ENCODE results near the gene VWA5B1.
"Not testable (repeated sequence)": the region's sequence is repeated elsewhere in the genome, so short reads cannot be mapped to it uniquely, and the experiment has no call there.

Gene VWA5B1, protein sequence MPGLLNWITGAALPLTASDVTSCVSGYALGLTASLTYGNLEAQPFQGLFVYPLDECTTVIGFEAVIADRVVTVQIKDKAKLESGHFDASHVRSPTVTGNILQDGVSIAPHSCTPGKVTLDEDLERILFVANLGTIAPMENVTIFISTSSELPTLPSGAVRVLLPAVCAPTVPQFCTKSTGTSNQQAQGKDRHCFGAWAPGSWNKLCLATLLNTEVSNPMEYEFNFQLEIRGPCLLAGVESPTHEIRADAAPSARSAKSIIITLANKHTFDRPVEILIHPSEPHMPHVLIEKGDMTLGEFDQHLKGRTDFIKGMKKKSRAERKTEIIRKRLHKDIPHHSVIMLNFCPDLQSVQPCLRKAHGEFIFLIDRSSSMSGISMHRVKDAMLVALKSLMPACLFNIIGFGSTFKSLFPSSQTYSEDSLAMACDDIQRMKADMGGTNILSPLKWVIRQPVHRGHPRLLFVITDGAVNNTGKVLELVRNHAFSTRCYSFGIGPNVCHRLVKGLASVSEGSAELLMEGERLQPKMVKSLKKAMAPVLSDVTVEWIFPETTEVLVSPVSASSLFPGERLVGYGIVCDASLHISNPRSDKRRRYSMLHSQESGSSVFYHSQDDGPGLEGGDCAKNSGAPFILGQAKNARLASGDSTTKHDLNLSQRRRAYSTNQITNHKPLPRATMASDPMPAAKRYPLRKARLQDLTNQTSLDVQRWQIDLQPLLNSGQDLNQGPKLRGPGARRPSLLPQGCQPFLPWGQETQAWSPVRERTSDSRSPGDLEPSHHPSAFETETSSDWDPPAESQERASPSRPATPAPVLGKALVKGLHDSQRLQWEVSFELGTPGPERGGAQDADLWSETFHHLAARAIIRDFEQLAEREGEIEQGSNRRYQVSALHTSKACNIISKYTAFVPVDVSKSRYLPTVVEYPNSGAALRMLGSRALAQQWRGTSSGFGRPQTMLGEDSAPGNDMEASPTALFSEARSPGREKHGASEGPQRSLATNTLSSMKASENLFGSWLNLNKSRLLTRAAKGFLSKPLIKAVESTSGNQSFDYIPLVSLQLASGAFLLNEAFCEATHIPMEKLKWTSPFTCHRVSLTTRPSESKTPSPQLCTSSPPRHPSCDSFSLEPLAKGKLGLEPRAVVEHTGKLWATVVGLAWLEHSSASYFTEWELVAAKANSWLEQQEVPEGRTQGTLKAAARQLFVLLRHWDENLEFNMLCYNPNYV

DNA sequence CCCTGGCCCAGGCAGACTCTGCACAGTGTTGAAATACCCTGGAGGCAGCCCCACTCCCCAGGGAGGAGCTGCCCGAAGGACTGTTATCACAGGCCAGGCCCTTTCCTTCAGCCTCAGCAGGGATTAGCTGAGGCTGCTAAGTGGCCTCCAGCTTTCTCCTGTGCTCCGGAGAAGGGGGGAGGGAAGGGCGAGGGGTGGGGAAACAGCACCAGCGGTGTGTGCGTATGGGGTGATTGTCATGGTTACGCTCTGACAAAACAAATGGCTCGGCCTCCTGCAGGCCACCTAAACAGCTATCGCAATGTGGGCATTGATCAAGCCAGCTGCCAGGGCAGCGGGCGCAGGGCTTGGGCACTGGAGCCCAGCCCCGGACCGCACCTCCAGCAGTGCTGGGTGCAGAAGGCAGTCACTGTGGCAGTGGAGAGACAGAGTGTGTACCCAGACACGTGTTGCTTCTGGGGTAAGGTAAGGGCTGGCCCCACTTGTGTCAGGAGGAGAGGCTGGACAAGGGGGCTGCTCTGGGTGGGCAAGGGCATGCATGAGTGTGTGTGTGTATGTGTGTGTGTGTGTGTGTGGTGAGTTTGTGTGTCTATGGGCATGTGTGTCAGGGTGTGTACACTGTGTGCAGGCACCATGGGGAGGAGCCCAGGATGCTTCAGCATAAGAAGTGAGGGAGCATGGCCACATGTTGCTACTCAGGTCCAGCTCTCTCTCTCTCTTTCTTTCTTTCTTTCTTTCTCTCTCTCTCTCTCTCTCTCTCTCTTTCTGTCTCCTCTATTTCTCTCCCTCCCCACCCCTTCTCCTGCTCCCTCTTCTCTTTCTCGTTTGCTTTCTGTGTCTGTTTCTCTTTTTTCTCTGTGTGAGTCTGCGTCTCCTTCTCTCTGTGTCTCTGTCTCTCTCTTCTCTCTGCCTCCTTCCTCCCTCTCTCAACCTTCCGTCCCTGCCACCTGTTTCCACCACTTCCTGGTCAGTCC is at the start of gene VWA5B1:
VWA5B1 (plus strand) TSS at position 252 of the 974 bp plus-strand sequence. CDS start 19,727 bp downstream, outside the sequence.
- no peak for DNase-seq (ENCODE audit: low spot score)

DNA sequence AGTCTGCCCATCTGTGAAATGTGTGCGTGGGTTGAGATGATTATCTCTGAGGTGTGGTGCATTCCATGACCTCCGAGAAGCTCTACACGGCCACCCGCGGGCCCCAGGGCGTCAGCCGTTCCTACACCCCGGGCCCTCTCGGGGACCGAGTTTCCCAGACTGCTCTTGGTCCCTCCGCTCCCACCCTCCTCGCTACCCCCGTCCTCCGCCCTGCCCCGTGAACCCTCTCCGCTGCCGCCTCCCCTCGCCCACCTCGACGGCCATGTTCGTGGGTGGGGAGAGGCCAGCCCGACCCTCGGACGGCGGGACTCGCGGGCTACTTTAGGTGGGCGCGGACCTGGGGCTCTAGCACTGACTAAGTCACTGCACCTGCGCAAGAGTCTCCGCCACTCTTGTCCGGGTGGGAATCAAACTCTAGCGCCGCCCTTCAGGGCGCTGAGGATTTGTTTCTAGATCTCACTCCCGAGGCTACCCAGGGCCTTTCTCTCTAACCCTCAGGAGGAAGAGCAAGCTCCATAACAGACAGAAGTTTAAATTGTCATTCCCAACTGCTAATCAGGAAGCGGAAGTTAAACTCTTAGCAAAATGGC is 47.7 kb upstream of the VWA5B1 start:
- DNase-seq (ENCODE audit: low spot score) = no peak

DNA sequence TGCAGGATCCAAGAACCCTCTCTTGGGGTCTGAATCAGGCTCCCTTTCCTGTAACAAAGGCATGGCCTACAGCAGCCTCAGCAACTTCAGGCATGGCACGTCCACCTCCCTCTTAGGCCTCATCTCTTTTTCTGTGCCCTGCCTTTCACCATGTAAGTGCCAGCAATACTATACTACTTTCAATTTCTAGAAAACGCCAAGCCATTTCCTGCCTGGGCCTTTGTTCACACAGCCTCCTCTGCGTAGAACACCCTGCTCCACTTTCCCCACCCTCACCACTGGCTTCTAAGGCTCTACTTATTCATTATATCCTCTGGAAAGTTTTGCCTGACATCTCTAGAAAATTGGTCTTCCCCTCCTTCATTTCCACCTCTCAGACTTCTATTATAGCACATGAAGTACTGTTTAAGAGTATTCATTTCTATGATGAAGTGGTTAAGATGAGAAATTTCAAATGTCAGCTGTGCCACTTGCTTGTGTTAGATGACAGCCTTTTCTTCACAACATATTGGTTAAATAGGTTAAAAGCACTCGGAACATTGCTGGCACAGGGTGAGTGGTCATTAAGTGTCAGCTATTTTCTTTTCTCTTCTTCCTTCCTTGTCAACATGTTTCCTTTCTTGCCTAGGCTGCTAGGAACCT is 41.6 kb upstream of the VWA5B1 start:
- DNase-seq (ENCODE audit: low spot score) = no peak

DNA sequence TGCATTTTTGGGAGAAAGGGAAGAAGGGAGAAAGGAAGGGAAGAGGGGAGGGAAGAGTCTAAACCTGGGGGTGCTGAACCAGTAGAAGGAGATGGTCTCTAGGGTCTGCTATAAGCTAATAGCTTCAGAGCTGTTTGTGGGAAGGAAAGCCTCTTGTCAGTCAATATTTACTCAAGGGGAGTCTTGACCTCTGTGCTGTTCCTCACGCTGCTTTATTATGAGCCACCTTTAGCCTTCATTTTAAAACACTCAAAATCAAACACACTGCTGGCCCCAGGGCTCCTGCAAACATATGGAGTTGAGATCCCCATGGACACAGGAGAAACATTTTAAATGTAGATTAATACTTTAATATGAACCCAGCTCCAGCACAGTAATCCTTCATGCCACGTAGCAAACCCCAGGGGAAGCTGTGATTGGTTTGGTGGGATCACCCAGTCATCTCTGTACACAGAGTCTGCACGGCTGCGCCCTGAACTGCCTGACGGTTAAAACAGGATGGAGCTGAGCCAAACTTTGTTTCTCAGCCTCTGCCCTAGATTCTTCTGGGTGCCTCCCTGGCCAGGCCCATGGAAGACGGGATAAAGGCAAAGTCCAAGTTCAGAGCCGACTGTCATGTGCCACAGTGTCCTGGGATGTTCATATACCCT is 40.2 kb upstream of the VWA5B1 start:
- no peak for DNase-seq (ENCODE audit: low spot score)

DNA sequence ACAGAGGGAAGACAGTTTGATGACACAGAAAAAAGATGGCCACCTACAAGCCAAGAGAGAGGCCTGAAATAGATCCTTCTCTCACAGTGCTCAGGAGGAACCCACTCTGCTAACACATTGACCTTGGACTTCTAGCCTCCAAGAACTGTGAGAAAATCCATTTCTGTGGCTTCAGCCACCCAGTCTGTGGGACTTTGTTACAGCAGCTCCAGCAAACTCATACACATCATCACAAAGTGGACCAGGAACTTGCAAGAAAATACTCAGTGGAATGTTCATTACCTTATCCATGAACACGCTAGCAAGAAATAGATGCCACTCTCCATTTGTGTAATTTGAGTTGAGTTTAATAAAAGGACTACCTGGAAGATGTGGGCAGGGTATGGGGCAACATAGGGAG is 38.1 kb upstream of the VWA5B1 start:
- DNase-seq (ENCODE audit: low spot score) = no peak

DNA sequence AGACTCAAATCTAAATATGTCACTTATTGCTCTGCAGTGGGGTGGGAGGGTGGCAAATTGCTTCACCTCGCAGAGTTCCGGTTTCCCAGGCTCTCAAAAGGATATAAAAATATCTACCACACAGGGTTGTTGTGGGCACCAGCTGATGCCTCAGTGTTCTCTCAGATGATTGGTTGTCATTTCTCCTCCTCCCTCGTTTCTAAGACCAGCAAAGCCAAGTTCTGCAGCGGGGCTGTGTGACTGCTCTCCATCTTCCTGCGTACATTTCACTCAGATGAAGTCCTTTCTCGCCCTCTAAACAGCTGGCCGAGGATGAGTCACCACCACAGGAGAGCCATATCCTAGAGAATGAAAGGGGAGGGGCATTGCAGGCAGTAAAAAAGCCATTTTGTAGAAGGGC is 35.0 kb upstream of the VWA5B1 start:
- no peak for DNase-seq (ENCODE audit: low spot score)

DNA sequence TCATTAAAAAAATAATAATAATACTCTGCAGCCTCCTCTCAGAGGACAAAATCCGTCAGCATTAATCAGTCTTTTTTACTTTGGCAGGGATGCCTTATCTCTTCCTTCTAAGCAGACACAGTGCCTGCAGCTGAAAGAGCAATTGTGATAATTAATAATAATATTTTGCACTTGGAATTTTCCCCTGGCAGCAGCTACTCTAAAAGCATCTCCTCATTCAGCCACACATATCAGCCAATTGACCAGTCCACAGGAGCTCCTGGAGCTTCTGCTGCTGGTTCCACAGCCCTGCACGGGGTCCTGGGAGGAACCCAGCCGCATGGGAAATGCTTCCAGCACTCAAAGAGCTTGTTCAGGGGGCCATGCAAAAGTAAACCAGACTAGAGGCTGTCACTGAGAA is 31.0 kb upstream of the VWA5B1 start:
- DNase-seq (ENCODE audit: low spot score) = no peak

DNA sequence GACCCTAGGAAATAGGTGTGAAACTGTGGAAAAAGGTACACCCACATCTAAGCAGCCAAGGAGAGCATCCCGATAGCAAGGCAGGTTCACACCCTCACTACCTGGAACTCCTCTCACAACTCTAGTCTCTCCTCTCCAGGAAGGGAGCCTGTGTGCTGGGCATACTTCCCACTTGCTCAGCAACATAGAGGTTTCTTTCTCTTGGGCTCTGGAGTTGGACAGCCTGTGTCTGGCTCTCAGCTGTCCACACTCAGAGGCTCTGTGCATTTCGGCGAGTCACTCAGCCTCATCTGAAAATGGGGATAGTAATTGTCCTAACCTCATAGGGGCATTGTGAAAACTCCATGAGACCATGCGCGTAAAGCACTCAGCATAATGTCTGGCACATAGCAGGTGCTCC is 29.6 kb upstream of the VWA5B1 start:
- no peak for DNase-seq (ENCODE audit: low spot score)

DNA sequence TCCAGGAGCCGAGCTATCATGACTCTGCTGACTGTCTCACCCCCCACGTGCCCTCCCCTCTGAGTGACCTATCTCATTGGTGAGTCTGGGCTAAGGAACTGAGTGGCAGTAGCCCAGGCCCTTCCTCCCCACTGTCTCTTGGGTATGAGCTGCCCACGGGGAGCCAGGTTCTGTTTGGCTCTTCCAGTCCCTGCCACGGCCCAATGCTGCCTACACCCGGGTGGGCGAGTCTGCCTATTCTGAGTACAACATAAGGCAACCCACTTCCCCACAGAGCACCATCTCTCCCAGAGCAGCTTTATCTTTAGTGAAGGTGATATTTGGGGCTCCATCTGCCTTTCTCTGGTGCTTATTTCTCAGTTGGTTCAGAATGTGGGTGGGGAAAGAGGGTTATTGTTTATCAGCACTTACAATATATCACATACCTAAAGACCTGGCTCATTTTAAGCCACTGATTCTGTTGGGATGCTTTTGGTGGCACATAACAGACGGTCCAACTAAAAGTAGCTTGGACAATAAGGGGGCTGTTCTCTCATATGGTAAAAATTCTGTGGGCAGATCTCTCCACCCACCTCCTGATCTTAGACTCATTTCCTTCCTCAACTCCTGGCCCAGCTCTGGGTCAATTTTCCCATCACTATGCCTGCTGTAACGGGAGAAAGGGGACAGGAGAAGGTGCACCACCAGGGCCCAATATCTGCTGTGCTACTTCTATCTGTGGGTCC is 27.7 kb upstream of the VWA5B1 start:
- DNase-seq (ENCODE audit: low spot score) = no peak

DNA sequence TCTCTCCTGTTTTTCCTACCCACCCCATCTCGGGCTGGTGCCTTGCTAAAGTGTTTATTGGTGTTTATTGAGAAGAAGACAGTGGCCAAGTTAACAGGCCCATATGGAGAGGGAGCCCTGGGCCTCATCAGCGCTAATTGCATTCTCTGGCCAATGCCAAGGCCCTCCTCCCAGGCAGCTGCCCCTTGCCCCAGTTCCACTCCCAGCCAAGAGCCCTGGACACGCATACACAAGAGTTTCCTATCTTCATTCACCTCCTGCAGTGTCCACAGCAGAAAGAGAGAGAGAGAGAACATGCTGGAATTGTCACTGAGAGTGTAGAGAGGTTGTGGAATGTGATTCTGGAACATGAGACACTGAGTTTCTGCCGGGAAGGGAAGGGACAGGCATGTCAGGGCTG is 25.4 kb upstream of the VWA5B1 start:
- DNase-seq (ENCODE audit: low spot score) = no peak

DNA sequence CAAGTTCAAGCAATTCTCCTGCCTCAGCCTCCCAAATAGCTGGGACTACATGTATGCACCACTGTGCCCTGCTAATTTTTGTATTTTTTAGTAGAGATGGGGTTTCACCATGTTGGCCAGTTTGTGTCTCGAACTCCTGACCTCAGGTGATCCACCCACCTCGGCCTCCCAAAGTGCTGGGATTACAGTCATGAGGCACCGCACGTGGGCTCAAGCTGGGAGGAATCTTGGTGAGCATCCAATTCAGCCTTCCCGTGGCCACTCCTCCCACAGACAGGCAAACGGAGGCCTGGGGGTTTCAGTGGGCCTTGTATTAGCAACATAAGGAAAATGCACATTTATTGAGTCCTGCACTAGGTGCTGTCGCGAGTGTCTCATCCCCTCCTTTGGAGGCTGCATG is 24.5 kb upstream of the VWA5B1 start:
- no peak for DNase-seq (ENCODE audit: low spot score)

DNA sequence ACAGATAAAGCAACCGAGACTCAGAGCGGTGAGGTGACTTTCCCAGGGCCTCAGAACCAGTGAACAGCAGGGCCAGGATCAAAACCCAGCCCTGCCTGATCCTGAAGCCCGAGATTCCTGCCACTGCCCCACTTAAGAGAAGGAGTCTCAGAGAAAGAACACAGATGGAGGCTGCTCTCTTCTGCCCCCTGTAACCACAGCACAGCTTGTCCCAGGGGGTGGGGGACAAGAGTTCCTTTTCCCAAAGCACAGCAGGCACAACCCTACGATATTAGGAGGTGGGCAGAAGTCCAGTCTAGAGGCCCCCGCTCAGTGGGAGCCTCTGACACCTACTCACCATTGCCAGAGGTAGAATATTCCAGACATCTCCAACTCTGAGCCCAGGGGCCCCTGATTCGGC is 24.0 kb upstream of the VWA5B1 start:
- DNase-seq (ENCODE audit: low spot score) = no peak

DNA sequence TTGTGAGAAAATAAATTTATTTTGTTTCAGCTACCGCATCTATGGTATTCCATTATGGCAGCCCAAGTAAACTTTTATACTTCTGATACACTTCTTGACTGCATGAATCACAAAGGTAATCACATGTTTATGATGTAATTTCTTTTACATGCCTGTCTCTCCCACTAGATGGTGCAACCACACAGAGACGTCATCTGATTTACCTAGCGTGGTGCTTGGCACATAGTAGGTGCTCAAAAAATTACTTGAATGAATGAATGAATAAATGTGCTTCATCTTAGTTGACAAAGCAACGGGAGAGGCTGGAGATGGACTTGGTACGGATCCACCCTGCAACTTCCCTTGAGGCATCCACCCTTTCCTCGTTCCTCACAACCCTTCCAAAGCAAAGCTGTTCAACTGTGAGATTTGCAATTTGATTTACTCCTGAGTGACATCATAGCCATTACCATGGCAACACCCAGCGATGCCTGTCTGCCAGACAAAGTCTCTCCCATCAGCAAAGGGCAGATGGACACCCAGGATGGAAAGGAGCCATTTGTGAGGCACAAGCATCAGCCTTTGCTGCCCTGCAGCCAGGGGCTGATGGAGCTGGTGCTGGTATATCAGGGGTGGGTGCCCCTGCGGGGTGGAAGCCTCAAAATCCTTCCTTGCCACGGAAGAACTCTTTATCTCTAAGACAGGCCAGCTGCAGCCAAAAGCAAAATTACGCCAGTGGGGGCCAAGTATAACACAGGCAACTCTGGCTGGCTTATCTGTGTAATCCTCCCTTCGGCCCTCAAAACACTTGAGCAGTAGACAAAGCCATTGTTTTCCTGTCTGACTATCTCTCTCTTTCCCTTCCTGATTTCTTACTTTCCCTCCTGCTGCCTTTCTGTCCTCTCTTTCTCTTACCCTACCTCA is 18.9 kb upstream of the VWA5B1 start:
- DNase-seq (ENCODE audit: low spot score) = no peak

DNA sequence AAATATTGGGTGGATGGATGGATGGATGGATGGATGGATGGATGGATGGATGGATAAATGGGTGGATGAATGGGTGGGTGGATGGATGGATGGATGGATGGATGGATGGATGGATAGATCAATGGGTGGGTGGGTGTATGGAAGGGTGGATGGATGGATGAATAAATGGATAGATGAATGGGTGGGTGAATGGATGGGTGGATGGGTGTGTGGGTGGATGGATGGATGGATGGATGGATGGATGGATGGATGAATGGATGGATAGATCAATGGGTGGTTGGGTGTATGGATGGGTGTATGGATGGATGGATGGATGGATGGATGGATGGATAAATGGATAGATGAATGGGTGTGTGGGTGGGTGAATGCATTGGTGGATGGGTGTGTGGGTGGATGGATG is 17.0 kb upstream of the VWA5B1 start:
- DNase-seq (ENCODE audit: low spot score) = not testable (repeated sequence)

DNA sequence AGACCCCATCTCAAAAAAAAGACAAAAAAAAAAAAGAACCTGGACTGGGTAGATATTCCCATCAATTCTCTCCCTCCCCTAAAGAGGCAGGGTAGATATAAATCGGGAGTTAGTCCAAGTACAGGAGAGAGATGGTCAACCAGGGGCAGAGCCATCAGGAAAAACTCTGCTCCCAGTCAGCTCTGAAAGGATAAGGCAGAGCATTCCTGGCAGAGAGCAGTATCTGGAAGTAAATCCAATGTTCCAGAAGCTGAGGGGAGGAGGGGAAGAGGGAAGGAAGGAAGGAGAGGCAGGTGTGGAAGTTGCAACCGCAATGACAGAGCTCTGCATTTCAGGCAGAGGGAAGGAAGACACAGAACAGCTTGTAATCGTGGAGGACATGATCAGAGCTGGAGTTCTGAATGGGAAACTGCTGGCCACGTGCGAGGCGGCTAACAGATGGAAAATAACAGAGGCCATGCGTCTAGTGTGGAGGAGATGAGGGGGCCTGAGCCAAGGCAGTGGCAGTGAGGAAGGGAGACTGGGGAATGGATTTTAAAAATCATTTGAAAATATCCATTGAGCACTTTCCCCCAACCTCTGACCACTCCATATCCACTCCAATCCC is 15.3 kb upstream of the VWA5B1 start:
- DNase-seq (ENCODE audit: low spot score) = no peak

DNA sequence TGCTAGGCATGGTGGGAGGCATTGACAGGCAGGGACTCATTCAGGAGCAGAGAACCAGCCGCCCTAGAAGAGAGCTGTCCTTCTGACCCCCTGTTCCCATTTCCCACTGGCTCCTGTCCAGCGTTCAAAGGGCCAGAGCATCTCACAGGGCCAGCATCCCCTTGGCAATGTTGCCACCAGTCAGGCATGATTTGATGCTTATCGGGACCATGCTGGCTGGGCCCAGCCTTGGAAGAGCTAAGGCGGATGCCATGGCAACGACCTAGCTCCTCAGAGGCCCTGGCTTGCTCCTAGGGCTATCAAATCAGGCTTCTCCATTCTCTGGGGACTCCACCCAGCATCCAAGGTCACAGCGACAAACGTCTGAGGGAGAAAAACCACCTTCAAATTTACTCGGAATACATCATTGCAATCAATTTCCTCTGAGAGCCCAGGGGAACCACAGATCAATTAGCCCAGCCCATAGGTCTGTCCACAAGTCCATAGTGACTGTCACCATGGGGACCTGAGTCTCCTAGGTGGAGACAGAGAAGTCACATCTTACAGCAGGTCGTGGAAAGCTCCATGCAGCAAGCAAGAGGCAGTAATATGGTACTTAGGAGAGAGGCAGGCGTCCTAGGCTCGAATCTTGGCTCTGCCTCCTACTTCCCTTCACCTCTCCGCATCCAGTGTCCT is 14.1 kb upstream of the VWA5B1 start:
- no peak for DNase-seq (ENCODE audit: low spot score)

DNA sequence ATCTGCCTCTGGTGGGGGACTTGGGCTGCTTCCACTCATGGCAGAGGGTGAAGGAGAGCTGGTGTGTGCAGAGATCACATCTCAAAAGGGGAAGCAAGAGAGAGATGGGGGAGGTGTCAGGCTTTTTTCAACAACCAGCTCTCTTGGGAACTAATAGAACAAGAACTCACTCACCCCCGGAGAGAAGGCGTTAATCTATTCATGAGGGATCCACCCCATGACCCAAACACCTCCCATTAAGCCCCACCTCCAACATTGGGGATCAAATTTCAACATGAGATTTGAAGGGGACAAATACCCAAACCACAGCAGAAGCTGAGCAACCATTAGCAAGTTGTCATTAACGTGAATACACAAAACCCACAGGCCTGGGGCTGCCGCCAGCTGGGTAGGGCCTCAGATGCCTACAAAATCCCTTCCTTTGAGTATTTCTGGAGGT is 12.0 kb upstream of the VWA5B1 start:
- DNase-seq (ENCODE audit: low spot score) = no peak
